H1 (cell line): Measurements from ENCODE around the gene SH3GL2. TPM values are rescaled to one million over a fixed set of nuclear protein-coding genes. Genes with fewer than 3 reads are reported as not detected.
A peak's percentile ranks its signal among the peaks of the same experiment; 100 is the strongest.

Experiments used
- CTCF ChIA-PET: fragments of 300-600 bp; sonication (Branson Sonifier 250); formaldehyde crosslinking; loops from one replicate; lab custom pipeline; 2021; ENCODE audit not compliant: partially characterized antibody; lab: Charles Lee
- POLR2A ChIA-PET: fragments of 300-600 bp; sonication (Branson Sonifier 250); formaldehyde crosslinking; loops from one replicate; lab custom pipeline; 2021; ENCODE audit warnings: inconsistent platforms; ENCODE audit not compliant: partially characterized antibody; lab: Charles Lee
- DNase-seq, 2 experiments: peaks; one replicate each; pipeline versions ENCODE4 v3.0.0 to v3.0.0-alpha.2; 2010 to 2022; ENCODE audit warnings: low spot score in 2 of 2, low read depth in 1 of 2, mixed read lengths in 1 of 2
- FAIRE-seq: peaks from 2 replicates; lab custom pipeline; 2011; peaks lifted over from hg19 to GRCh38; lab: Jason Lieb, UNC
- H2AFZ ChIP-seq: 2 replicates; pipeline ENCODE4 v1.8.1; 2012; ENCODE audit warnings: low read length, inconsistent platforms
- H2AK5ac ChIP-seq: 2 replicates; pipeline ENCODE4 v1.6.1; 2013; ENCODE audit warnings: low read depth, low read length
- H2BK120ac ChIP-seq: replicated peaks from 2 replicates; pipeline ENCODE3; 2013; ENCODE audit warnings: low read depth, low read length, inconsistent platforms
- H2BK12ac ChIP-seq: 2 replicates; pipeline ENCODE4 v1.6.1; 2013; ENCODE audit warnings: low read depth, low read length
- H2BK15ac ChIP-seq: 2 replicates; pipeline ENCODE4 v1.6.1; 2013; ENCODE audit warnings: low read length
- H2BK20ac ChIP-seq: 2 replicates; pipeline ENCODE4 v1.6.1; 2013; ENCODE audit warnings: low read length
- H2BK5ac ChIP-seq: 2 replicates; pipeline ENCODE4 v1.6.1; 2013; ENCODE audit warnings: low read depth, low read length
- H3K14ac ChIP-seq: 2 replicates; pipeline ENCODE4 v1.6.1; 2013; ENCODE audit warnings: inconsistent platforms; ENCODE audit not compliant: insufficient read length
- H3K18ac ChIP-seq: 2 replicates; pipeline ENCODE4 v1.6.1; 2013; ENCODE audit warnings: low read length; ENCODE audit errors: extremely low read depth
- H3K23ac ChIP-seq: 2 replicates; pipeline ENCODE4 v1.6.1; 2013; ENCODE audit warnings: inconsistent platforms; ENCODE audit not compliant: insufficient read length
- H3K23me2 ChIP-seq: 2 replicates; pipeline ENCODE4 v1.6.1; 2013; ENCODE audit warnings: low read depth, low read length
- H3K27ac ChIP-seq: 2 replicates; pipeline ENCODE4 v1.6.1; 2011; ENCODE audit warnings: low read depth, low read length, inconsistent platforms
- H3K27me3 ChIP-seq, 4 experiments: replicated peaks in 1 of 4; 1 replicate in 1 of 4; 2 replicates in 3 of 4; pipeline versions ENCODE4 v1.6.1 to v1.8.1; 2011 to 2013; ENCODE audit warnings: low read length in 3 of 4, mild to moderate bottlenecking in 3 of 4, inconsistent platforms in 2 of 4, mixed read lengths in 2 of 4, moderate library complexity in 1 of 4; ENCODE audit not compliant: control insufficient read depth in 3 of 4, insufficient read depth in 3 of 4; ENCODE audit errors: extremely low read depth in 1 of 4
- H3K36me3 ChIP-seq, 4 experiments: 2 replicates each; pipeline versions ENCODE4 v1.6.1 to v1.8.1; 2011 to 2013; ENCODE audit warnings: mild to moderate bottlenecking in 4 of 4, low read length in 3 of 4, moderate library complexity in 2 of 4, control low read depth in 1 of 4, inconsistent platforms in 1 of 4; ENCODE audit not compliant: insufficient read depth in 4 of 4, control insufficient read depth in 2 of 4
- H3K4ac ChIP-seq: replicated peaks from 2 replicates; pipeline ENCODE3; 2013; ENCODE audit warnings: low read length, low read depth, mixed read lengths, inconsistent platforms; ENCODE audit not compliant: insufficient read length
- H3K4me1 ChIP-seq, 4 experiments: replicated peaks in 1 of 4; 1 replicate in 1 of 4; 2 replicates in 3 of 4; pipeline versions ENCODE4 v1.6.1 to v1.8.1; 2011 to 2013; ENCODE audit warnings: low read length in 3 of 4, inconsistent platforms in 2 of 4, mixed read lengths in 1 of 4; ENCODE audit not compliant: insufficient read depth in 4 of 4, control insufficient read depth in 3 of 4
- H3K4me2 ChIP-seq, 2 experiments: 2 replicates each; pipeline versions ENCODE4 v1.6.1 to v1.8.1; 2011 to 2013; ENCODE audit warnings: low read depth in 2 of 2, low read length in 2 of 2, control low read depth in 1 of 2, inconsistent platforms in 1 of 2, mild to moderate bottlenecking in 1 of 2; ENCODE audit not compliant: insufficient read depth in 1 of 2
- H3K4me3 ChIP-seq, 4 experiments: fragments of 200-600, 300-600 bp in 1 of 4; sonication (generic), shearing (Covaris generic), sonication (Bioruptor Twin) in 1 of 4; 2 replicates each; pipeline versions ENCODE4 v1.5.1 to v1.8.1; 2011 to 2016; ENCODE audit warnings: low read length in 4 of 4, low read depth in 3 of 4, control low read depth in 2 of 4, inconsistent platforms in 2 of 4, mild to moderate bottlenecking in 2 of 4, mixed read lengths in 1 of 4, moderate library complexity in 1 of 4; ENCODE audit not compliant: insufficient read depth in 2 of 4; ENCODE audit errors: extremely low read depth in 1 of 4
- H3K56ac ChIP-seq: replicated peaks from 2 replicates; pipeline ENCODE3; 2013; ENCODE audit warnings: low read depth, mild to moderate bottlenecking, mixed read lengths, low read length, inconsistent platforms; ENCODE audit not compliant: insufficient read length
- H3K79me1 ChIP-seq: 2 replicates; pipeline ENCODE4 v1.6.1; 2013; ENCODE audit warnings: low read depth, low read length, control low read depth
- H3K79me2 ChIP-seq, 2 experiments: 2 replicates each; pipeline versions ENCODE4 v1.6.1 to v1.8.1; 2012 to 2013; ENCODE audit warnings: low read length in 2 of 2, mild to moderate bottlenecking in 2 of 2, inconsistent platforms in 1 of 2; ENCODE audit not compliant: insufficient read depth in 2 of 2, control insufficient read depth in 1 of 2
- H3K9ac ChIP-seq, 4 experiments: replicated peaks in 1 of 4; 1 replicate in 1 of 4; 2 replicates in 3 of 4; pipeline versions ENCODE4 v1.6.1 to v1.8.1; 2011 to 2013; ENCODE audit warnings: low read depth in 3 of 4, low read length in 3 of 4, control low read depth in 2 of 4, mild to moderate bottlenecking in 2 of 4, moderate library complexity in 2 of 4, inconsistent platforms in 1 of 4; ENCODE audit errors: extremely low read depth in 1 of 4
- H3K9me3 ChIP-seq, 2 experiments: 2 replicates each; pipeline versions ENCODE4 v1.6.1 to v1.8.1; 2012 to 2013; ENCODE audit warnings: mild to moderate bottlenecking in 2 of 2, moderate library complexity in 2 of 2, control low read depth in 1 of 2, inconsistent platforms in 1 of 2, low read depth in 1 of 2, low read length in 1 of 2, mixed read lengths in 1 of 2; ENCODE audit not compliant: insufficient read depth in 2 of 2
- H4K20me1 ChIP-seq, 2 experiments: replicated peaks in 1 of 2; 2 replicates each; pipeline versions ENCODE3 to v1.8.1; 2011 to 2013; ENCODE audit warnings: inconsistent platforms in 2 of 2, low read length in 2 of 2, mild to moderate bottlenecking in 1 of 2; ENCODE audit not compliant: insufficient read depth in 2 of 2, control insufficient read depth in 1 of 2
- H4K5ac ChIP-seq: 2 replicates; pipeline ENCODE4 v1.6.1; 2013; ENCODE audit warnings: low read length, low read depth, mixed read lengths, inconsistent platforms; ENCODE audit not compliant: insufficient read length
- H4K8ac ChIP-seq: 2 replicates; pipeline ENCODE4 v1.8.0; 2013; ENCODE audit warnings: mild to moderate bottlenecking, moderate library complexity, low read length, inconsistent platforms; ENCODE audit not compliant: insufficient read depth; ENCODE audit errors: extremely low read depth
- H4K91ac ChIP-seq: replicated peaks from 2 replicates; pipeline ENCODE3; 2013; ENCODE audit warnings: low read length, mixed read lengths, inconsistent platforms; ENCODE audit not compliant: insufficient read length
- CTCF ChIP-seq, 3 experiments: IDR thresholded peaks; 1 replicate in 2 of 3; 2 replicates in 1 of 3; pipeline versions ENCODE4 v1.5.1 to v1.6.1; 2011; ENCODE audit warnings: low read length in 3 of 3, mild to moderate bottlenecking in 3 of 3, inconsistent platforms in 2 of 3, low read depth in 1 of 3, moderate library complexity in 1 of 3; ENCODE audit not compliant: insufficient read depth in 1 of 3; ENCODE audit errors: control extremely low read depth in 1 of 3
- KDM1A ChIP-seq: fragments of 200-600, 300-600 bp; sonication (generic); IDR thresholded peaks from 2 replicates; pipeline ENCODE4 v1.7.1; 2016; ENCODE audit warnings: mild to moderate bottlenecking, low read length, borderline replicate concordance
- RAD21 ChIP-seq, 2 experiments: IDR thresholded peaks in 1 of 2; conservative IDR thresholded peaks in 1 of 2; 2 replicates each; pipeline ENCODE4 v1.6.1; 2011; ENCODE audit warnings: low read depth in 2 of 2, low read length in 2 of 2, improper control_type of control experiment in 1 of 2, inconsistent platforms in 1 of 2, mild to moderate bottlenecking in 1 of 2, moderate library complexity in 1 of 2
- USF2 ChIP-seq: IDR thresholded peaks from 2 replicates; pipeline ENCODE4 v1.6.1; 2011; ENCODE audit warnings: low read length, improper control_type of control experiment
- WGBS, 2 experiments: shearing (Covaris generic) in 1 of 2; methylation state at CpG; one replicate each; pipeline versions ENCODE4 v1.1.6 to v1.1.7; 2013 to 2015; ENCODE audit warnings: low lambda C conversion rate in 2 of 2, mixed read lengths in 2 of 2, inconsistent platforms in 1 of 2, low coverage in 1 of 2, missing lambda C conversion rate in 1 of 2; ENCODE audit not compliant: insufficient replicate concordance in 2 of 2, insufficient coverage in 1 of 2, insufficient read length in 1 of 2; ENCODE audit errors: extremely low coverage in 1 of 2, missing lambda C conversion rate in 1 of 2; 5-methylcytosine and 5-hydroxymethylcytosine counted together
- polyA plus RNA-seq, 7 experiments: library from polyadenylated mRNA; depleted of rRNA in 3 of 7; stranded (reverse) in 5 of 7; unstranded in 2 of 7; fragments of >200 nt in 5 of 7; fragments of 200-250 nt in 2 of 7; gene quantifications; 1 replicate in 5 of 7; 2 replicates in 1 of 7; 4 replicates in 1 of 7; pipeline versions ENCODE4 v1.2.1 to v1.2.3, GENCODE V29; 2011 to 2013; ENCODE audit warnings: missing spikeins in 2 of 7, mixed read lengths in 2 of 7
- total RNA-seq: library from RNA; stranded (reverse); fragmentation: NEBNext Ultra II Directional; extraction: Animal tissue kit (Norgen Biotek cat#: 25700); gene quantifications from 2 replicates; pipeline ENCODE4 v1.2.1, GENCODE V29; 2021

SH3GL2 gene
- total and polyA plus RNA-seq, 2 of the 8 experiments (the other 6 are each of a cell fraction or from before 2014, with no cell fraction given), result 4.7 to 5.3 TPM

- no peak overlapping the region for H2BK120ac ChIP-seq
- no peak overlapping the region for H3K18ac ChIP-seq
- no peaks in the 10 kb centered on the region for H4K20me1 ChIP-seq
- 49% methylated on average over 3 of the region's 3 CpGs; no CpG with 5 or more reads in 1 of the 2 experiments for WGBS, 2 experiments
- no peak overlapping the region for H2BK20ac ChIP-seq
- CTCF ChIA-PET, result interaction anchor here (0.7 to 7.1 kb wide), 19 partner anchors 12 to 411 kb away, joined by 3 to 95 read pairs (median 3); no protein-coding TSS in a partner anchor
- H3K27ac ChIP-seq, result no peak overlapping the region
- H3K9ac ChIP-seq, result no peak overlapping the region
- H2AFZ ChIP-seq, result no peak overlapping the region
- no peaks in the 10 kb centered on the region for H3K9me3 ChIP-seq
- no peak overlapping the region for H3K23ac ChIP-seq
- no peak overlapping the region for H3K4me2 ChIP-seq
- H3K4me3 ChIP-seq, result no peak overlapping the region
- H2BK5ac ChIP-seq, result no peak overlapping the region
- H3K4me1 ChIP-seq, result no peaks in the 10 kb centered on the region
- no peak overlapping the region for H3K14ac ChIP-seq
- H3K79me1 ChIP-seq, result no peaks in the 10 kb centered on the region
- H3K36me3 ChIP-seq, result no peaks in the 10 kb centered on the region
- no peak overlapping the region for H2BK12ac ChIP-seq
- H4K91ac ChIP-seq, result no peak overlapping the region
- FAIRE-seq, result no peak
- H3K27me3 ChIP-seq, result no peaks in the 10 kb centered on the region
- no peaks in the 10 kb centered on the region for H3K79me2 ChIP-seq
- no peak for DNase-seq
- H2AK5ac ChIP-seq, result no peak overlapping the region
- H4K5ac ChIP-seq, result no peak overlapping the region
- H2BK15ac ChIP-seq, result no peak overlapping the region
- POLR2A ChIA-PET, result interaction anchor here (1.4 kb wide), 1 partner anchor 281 kb away, joined by 5 read pairs; no protein-coding TSS in a partner anchor
- no peak overlapping the region for H4K8ac ChIP-seq
- H3K23me2 ChIP-seq, result no peaks in the 10 kb centered on the region
- H3K4ac ChIP-seq, result no peak overlapping the region
- no peak overlapping the region for H3K56ac ChIP-seq
- TF ChIP-seq RAD21 (IDR thresholded peaks at IDR 0.05 in 1 of 2, conservative IDR thresholded peaks at IDR 0.05 in 1 of 2; ENCODE audit: low read depth in 2 of 2, low read length in 2 of 2), result peak; percentile 62 to 67
- TF ChIP-seq KDM1A, result no peak
- TF ChIP-seq USF2, result no peak
- peak in 2 of 3 experiments; percentile 50 to 57; a peak in 2 of 4 replicates for TF ChIP-seq CTCF (IDR thresholded peaks at IDR 0.05; ENCODE audit: control extremely low read depth in 1 of 3, insufficient read depth in 1 of 3, low read depth in 1 of 3, low read length in 3 of 3)
Observed at GRCh38 chr9:17802249-17802857, 223.5 kb downstream of the SH3GL2 start.
